Breast epithelium (tissue), 4 donors: ENCODE measurements around the gene ZNF579. TPM values are rescaled to one million over a fixed set of nuclear protein-coding genes. Genes with fewer than 3 reads are reported as not detected.

Experiments used
- DNase-seq, 2 donors: peaks; one replicate each; pipeline ENCODE4 v3.0.0-alpha.2; 2019; ENCODE audit warnings: low spot score in 2 of 2
- H3K27ac ChIP-seq, 2 donors: fragments of 200-600 bp; sonication (generic) in 1 of 2; one replicate each; pipeline ENCODE4 v1.5.1; 2016 to 2019; ENCODE audit warnings: mild to moderate bottlenecking in 1 of 2
- H3K27me3 ChIP-seq, 2 donors: fragments of 200-600 bp; sonication (generic) in 1 of 2; one replicate each; pipeline versions ENCODE4 v1.5.1 to v1.6.0; 2017 to 2019; ENCODE audit warnings: control low read depth in 1 of 2, mild to moderate bottlenecking in 1 of 2
- H3K36me3 ChIP-seq: fragments of 200-600 bp; one replicate; pipeline ENCODE4 v1.5.1; 2019
- H3K4me1 ChIP-seq, 2 donors: fragments of 200-600 bp; sonication (generic); one replicate each; pipeline ENCODE4 v1.5.1; 2016 to 2019; ENCODE audit warnings: control low read depth in 1 of 2
- H3K4me3 ChIP-seq, 3 donors: fragments of 200-600 bp; sonication (generic); 1 replicate in 2 of 3; 2 replicates in 1 of 3; pipeline ENCODE4 v1.5.1; 2016 to 2019; ENCODE audit warnings: mild to moderate bottlenecking in 3 of 3, moderate library complexity in 2 of 3
- H3K9me3 ChIP-seq, 2 donors: fragments of 200-600 bp; sonication (generic) in 1 of 2; one replicate each; pipeline ENCODE4 v1.5.1; 2016 to 2019; ENCODE audit warnings: control low read depth in 1 of 2
- POLR2A ChIP-seq: fragments of 450-650 bp; IDR thresholded peaks from one replicate; pipeline ENCODE4 v1.6.1; 2016; ENCODE audit warnings: antibody characterized with exemption, mild to moderate bottlenecking, moderate library complexity
- POLR2AphosphoS5 ChIP-seq, 3 donors: sonication (generic); formaldehyde crosslinking; IDR thresholded peaks; one replicate each; pipeline ENCODE4 v1.6.1; 2017; ENCODE audit warnings: antibody characterized with exemption in 3 of 3
- intact Hi-C: fragments of 100-400 bp; cut with DNase I; formaldehyde crosslinking; loops from one replicate; pipeline ENCODE4 v1.15.1; 2023; ENCODE audit warnings: low total_unique reads
- total RNA-seq, 3 donors: library from RNA; depleted of rRNA; stranded (reverse); fragments of >200 nt; gene quantifications; one replicate each; pipeline ENCODE4 v1.1.0, GENCODE V29; 2016
- TF ChIP-seq, protein P1 (sequence below), 3 donors: fragments of 450-650 bp; IDR thresholded peaks; one replicate each; pipeline ENCODE4 v1.5.1; 2016 to 2017; ENCODE audit warnings: antibody characterized with exemption in 3 of 3, mild to moderate bottlenecking in 3 of 3, moderate library complexity in 3 of 3

ZNF579 gene
- total RNA-seq, 3 donors from 2014 or later: 1.6 to 2.3 (median 1.6) TPM

GRCh38 chr19:55553217-55554182 is 27.1 kb downstream of the ZNF579 start:
- intact Hi-C loops: no loop called here
- TF ChIP-seq, protein P1, sequence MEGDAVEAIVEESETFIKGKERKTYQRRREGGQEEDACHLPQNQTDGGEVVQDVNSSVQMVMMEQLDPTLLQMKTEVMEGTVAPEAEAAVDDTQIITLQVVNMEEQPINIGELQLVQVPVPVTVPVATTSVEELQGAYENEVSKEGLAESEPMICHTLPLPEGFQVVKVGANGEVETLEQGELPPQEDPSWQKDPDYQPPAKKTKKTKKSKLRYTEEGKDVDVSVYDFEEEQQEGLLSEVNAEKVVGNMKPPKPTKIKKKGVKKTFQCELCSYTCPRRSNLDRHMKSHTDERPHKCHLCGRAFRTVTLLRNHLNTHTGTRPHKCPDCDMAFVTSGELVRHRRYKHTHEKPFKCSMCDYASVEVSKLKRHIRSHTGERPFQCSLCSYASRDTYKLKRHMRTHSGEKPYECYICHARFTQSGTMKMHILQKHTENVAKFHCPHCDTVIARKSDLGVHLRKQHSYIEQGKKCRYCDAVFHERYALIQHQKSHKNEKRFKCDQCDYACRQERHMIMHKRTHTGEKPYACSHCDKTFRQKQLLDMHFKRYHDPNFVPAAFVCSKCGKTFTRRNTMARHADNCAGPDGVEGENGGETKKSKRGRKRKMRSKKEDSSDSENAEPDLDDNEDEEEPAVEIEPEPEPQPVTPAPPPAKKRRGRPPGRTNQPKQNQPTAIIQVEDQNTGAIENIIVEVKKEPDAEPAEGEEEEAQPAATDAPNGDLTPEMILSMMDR (IDR thresholded peaks at IDR 0.05): no peak
- TF ChIP-seq POLR2A (no peak), POLR2AphosphoS5 (IDR thresholded peaks at IDR 0.05) (no peak)
- Histone ChIP-seq H3K27me3 (no peaks in the 10 kb centered on the region), H3K4me3 (no peak overlapping the region), H3K27ac (no peak overlapping the region), H3K4me1 (no peaks in the 10 kb centered on the region), H3K36me3 (no peaks in the 10 kb centered on the region), H3K9me3 (no peaks in the 10 kb centered on the region)
- DNase-seq: no peak

DNA sequence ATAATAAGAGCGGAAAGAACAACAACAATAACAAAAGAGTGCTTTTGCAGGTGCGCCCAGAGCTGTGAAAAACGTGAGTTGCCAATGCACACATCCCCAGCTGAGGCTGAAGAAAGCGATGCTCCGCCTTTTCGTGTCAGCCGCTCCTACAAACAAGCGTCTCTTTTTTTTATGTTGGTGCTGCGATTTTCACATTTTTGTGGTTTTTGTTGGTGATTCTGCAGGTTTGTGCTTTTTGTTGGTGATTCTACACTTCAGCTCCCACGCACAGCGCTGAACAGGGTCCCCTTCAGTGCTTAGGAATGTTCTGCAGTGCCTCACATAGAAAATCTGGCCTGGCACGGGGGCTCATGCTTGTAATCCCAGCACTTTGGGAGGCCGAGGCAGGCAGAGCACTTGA is 28.0 kb downstream of the ZNF579 start:
- TF ChIP-seq, protein P1 (IDR thresholded peaks at IDR 0.05): no peak
- TF ChIP-seq POLR2AphosphoS5 (IDR thresholded peaks at IDR 0.05) (no peak), POLR2A (no peak)
- Histone ChIP-seq H3K4me3 (no peak overlapping the region), H3K9me3 (no peaks in the 10 kb centered on the region), H3K27me3 (no peaks in the 10 kb centered on the region), H3K27ac (no peak overlapping the region), H3K36me3 (no peaks in the 10 kb centered on the region), H3K4me1 (no peaks in the 10 kb centered on the region)
- peak in 1 of 2 donors; percentile 38 for DNase-seq
- intact Hi-C loops: no loop called here

DNA sequence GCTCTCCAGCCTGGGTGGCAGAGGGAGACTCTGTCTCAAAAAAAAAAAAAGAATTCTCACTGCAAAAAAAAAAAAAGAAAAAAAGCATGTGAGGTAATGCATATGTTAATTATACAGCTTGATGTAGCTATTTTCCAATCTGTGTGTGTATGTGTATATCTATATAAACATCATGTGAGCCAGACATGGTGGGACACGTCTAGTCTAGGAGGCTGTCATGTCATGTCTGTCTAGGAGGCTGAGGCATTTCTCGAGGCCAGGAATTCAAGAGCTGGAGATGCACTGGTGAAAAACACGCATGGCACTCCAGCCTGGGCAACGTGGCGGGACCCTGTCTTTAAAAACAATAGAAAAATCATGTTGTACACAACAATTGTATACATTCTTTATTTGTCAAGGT is 28.4 kb downstream of the ZNF579 start:
- Histone ChIP-seq H3K27me3 (no peaks in the 10 kb centered on the region), H3K4me1 (peaks cover 0 to 1% of the 10 kb centered on the region in 2 donors), H3K9me3 (no peaks in the 10 kb centered on the region), H3K4me3 (no peak overlapping the region), H3K36me3 (no peaks in the 10 kb centered on the region), H3K27ac (no peak overlapping the region)
- no peak for TF ChIP-seq POLR2AphosphoS5 (IDR thresholded peaks at IDR 0.05)
- TF ChIP-seq, protein P1 (IDR thresholded peaks at IDR 0.05): no peak
- TF ChIP-seq POLR2A: no peak
- DNase-seq: no peak
- intact Hi-C loops: no loop called here

DNA sequence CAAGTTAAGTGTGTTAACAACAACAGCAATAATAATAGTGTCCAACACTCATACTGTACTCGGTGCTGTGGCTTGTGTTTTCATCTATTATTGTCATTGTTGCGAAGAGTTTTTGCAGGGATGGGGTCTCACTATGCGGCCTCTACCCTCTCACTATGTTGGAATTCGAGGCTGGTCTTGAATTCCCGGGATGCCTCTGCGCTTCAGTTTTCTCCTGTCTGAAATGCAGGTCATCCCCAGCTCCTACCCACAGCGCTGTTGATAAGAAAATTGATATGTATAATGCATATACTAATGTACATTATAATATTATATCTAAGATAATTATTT is 30.4 kb downstream of the ZNF579 start:
- TF ChIP-seq POLR2AphosphoS5 (IDR thresholded peaks at IDR 0.05): no peak
- TF ChIP-seq POLR2A: no peak
- TF ChIP-seq, protein P1 (IDR thresholded peaks at IDR 0.05): no peak
- no peak for DNase-seq
- no peaks in the 10 kb centered on the region for H3K36me3 ChIP-seq
- H3K27me3 ChIP-seq: no peaks in the 10 kb centered on the region
- peak overlapping the region in 1 of 3 donors; percentile 55 for H3K4me3 ChIP-seq
- intact Hi-C loops: no loop called here
- H3K9me3 ChIP-seq: no peaks in the 10 kb centered on the region
- peaks cover 0 to 6% of the 10 kb centered on the region in 2 donors for H3K4me1 ChIP-seq
- H3K27ac ChIP-seq: peak overlapping the region in 1 of 2 donors; percentile 83
